CD14-positive monocyte (primary cell): ENCODE results near the gene CDH4. TPM values are rescaled to one million over a fixed set of nuclear protein-coding genes. Genes with fewer than 3 reads are reported as not detected.

Source experiments
- DNase-seq, 3 donors: peaks; one replicate each; pipeline ENCODE4 v3.0.0-alpha.2; 2011 to 2022
- H2AFZ ChIP-seq: 2 replicates; pipeline ENCODE4 v1.6.0; 2012; ENCODE audit warnings: mild to moderate bottlenecking, low read depth, low read length, inconsistent platforms; ENCODE audit not compliant: insufficient read depth, poor library complexity, severe bottlenecking
- H3K27ac ChIP-seq, 2 donors: 1 replicate in 1 of 2; 2 replicates in 1 of 2; pipeline ENCODE4 v1.5.1; 2012 to 2013; ENCODE audit warnings: low read length in 2 of 2, control low read depth in 1 of 2, inconsistent platforms in 1 of 2, low read depth in 1 of 2, mild to moderate bottlenecking in 1 of 2
- H3K27me3 ChIP-seq, 2 donors: one replicate each; pipeline versions ENCODE4 v1.6.0 to v1.6.1; 2011 to 2013; ENCODE audit warnings: low read length in 2 of 2; ENCODE audit not compliant: control insufficient read depth in 2 of 2, insufficient read depth in 2 of 2
- H3K36me3 ChIP-seq, 2 donors: replicated peaks in 1 of 2; 1 replicate in 1 of 2; 2 replicates in 1 of 2; pipeline versions ENCODE4 v1.5.1 to v1.6.1; 2012 to 2013; ENCODE audit warnings: low read length in 2 of 2, control low read depth in 1 of 2, inconsistent platforms in 1 of 2, mild to moderate bottlenecking in 1 of 2; ENCODE audit not compliant: insufficient read depth in 2 of 2, control insufficient read depth in 1 of 2
- H3K4me1 ChIP-seq, 2 donors: 1 replicate in 1 of 2; 2 replicates in 1 of 2; pipeline versions ENCODE4 v1.5.1 to v1.6.1; 2012 to 2013; ENCODE audit warnings: low read length in 2 of 2, control low read depth in 1 of 2, inconsistent platforms in 1 of 2, mild to moderate bottlenecking in 1 of 2, moderate library complexity in 1 of 2; ENCODE audit not compliant: insufficient read depth in 2 of 2, control insufficient read depth in 1 of 2
- H3K4me2 ChIP-seq: replicated peaks from 2 replicates; pipeline ENCODE3; 2012; ENCODE audit warnings: low read length, moderate library complexity, mild to moderate bottlenecking; ENCODE audit not compliant: poor library complexity, severe bottlenecking; ENCODE audit errors: extremely low read depth
- H3K4me3 ChIP-seq, 3 experiments: fragments of 200-600 bp in 1 of 3; sonication (generic) in 1 of 3; replicated peaks in 1 of 3; 1 replicate in 2 of 3; 2 replicates in 1 of 3; pipeline ENCODE4 v1.5.1; 2011 to 2013; ENCODE audit warnings: low read length in 3 of 3, mild to moderate bottlenecking in 3 of 3, control low read depth in 2 of 3, low read depth in 2 of 3, inconsistent platforms in 1 of 3, moderate library complexity in 1 of 3
- H3K79me2 ChIP-seq: 2 replicates; pipeline ENCODE4 v1.6.0; 2012; ENCODE audit warnings: mild to moderate bottlenecking, control low read depth, inconsistent platforms, low read length, moderate library complexity; ENCODE audit not compliant: insufficient read depth
- H3K9ac ChIP-seq: 2 replicates; pipeline ENCODE4 v1.6.0; 2017; ENCODE audit warnings: low read length, mild to moderate bottlenecking; ENCODE audit not compliant: insufficient read depth, poor library complexity, severe bottlenecking
- H3K9me3 ChIP-seq, 2 donors: replicated peaks in 1 of 2; 1 replicate in 1 of 2; 2 replicates in 1 of 2; pipeline versions ENCODE4 v1.5.1 to v1.6.1; 2012 to 2013; ENCODE audit warnings: low read length in 2 of 2, control low read depth in 1 of 2; ENCODE audit not compliant: control insufficient read depth in 1 of 2, insufficient read depth in 1 of 2
- H4K20me1 ChIP-seq: 2 replicates; pipeline ENCODE4 v1.6.0; 2012; ENCODE audit warnings: mild to moderate bottlenecking, low read length, control low read depth, moderate library complexity; ENCODE audit not compliant: insufficient read depth
- H3K27ac Mint-ChIP-seq, 7 donors: one replicate each; pipeline ENCODE4 v1.8.0; 2020; ENCODE audit warnings: mild to moderate bottlenecking in 7 of 7, mixed read lengths in 7 of 7, moderate library complexity in 6 of 7, inconsistent platforms in 2 of 7
- H3K27me3 Mint-ChIP-seq, 3 donors: one replicate each; pipeline ENCODE4 v1.8.0; 2021 to 2022; ENCODE audit warnings: low read depth in 3 of 3, mild to moderate bottlenecking in 3 of 3, mixed read lengths in 3 of 3, moderate library complexity in 3 of 3, inconsistent platforms in 1 of 3
- H3K36me3 Mint-ChIP-seq, 2 donors: one replicate each; pipeline ENCODE4 v1.8.0; 2020; ENCODE audit warnings: mixed read lengths in 2 of 2, inconsistent platforms in 1 of 2, mild to moderate bottlenecking in 1 of 2
- H3K4me1 Mint-ChIP-seq: one replicate; pipeline ENCODE4 v1.8.0; 2020; ENCODE audit warnings: mild to moderate bottlenecking, mixed read lengths
- H3K4me3 Mint-ChIP-seq, 2 donors: one replicate each; pipeline ENCODE4 v1.8.0; 2020; ENCODE audit warnings: mild to moderate bottlenecking in 2 of 2, mixed read lengths in 2 of 2, moderate library complexity in 1 of 2
- H3K9me3 Mint-ChIP-seq, 7 donors: one replicate each; pipeline ENCODE4 v1.8.0; 2020 to 2022; ENCODE audit warnings: mixed read lengths in 7 of 7, mild to moderate bottlenecking in 6 of 7, moderate library complexity in 6 of 7, inconsistent platforms in 2 of 7
- CTCF ChIP-seq: fragments of 200-600 bp; IDR thresholded peaks from one replicate; pipeline ENCODE4 v1.8.0; 2022; ENCODE audit warnings: antibody characterized with exemption, mild to moderate bottlenecking
- WGBS: methylation state at CpG from one replicate; pipeline ENCODE4 v1.1.5; 2013; ENCODE audit warnings: missing lambda C conversion rate; ENCODE audit not compliant: insufficient coverage; 5-methylcytosine and 5-hydroxymethylcytosine counted together
- intact Hi-C, 2 donors: fragments of 100-400 bp; cut with micrococcal nuclease; formaldehyde crosslinking; loops; one replicate each; pipeline versions ENCODE4 v1.15.0 to v1.15.1; 2023
- polyA plus RNA-seq, 3 donors: library from polyadenylated mRNA; depleted of rRNA in 1 of 3; unstranded in 2 of 3; stranded (reverse) in 1 of 3; fragments of 300-500 nt in 2 of 3; fragments of >200 nt in 1 of 3; fragmentation: Illumina TruSeq in 2 of 3; gene quantifications; 1 replicate in 2 of 3; 2 replicates in 1 of 3; pipeline ENCODE4 v1.2.3, GENCODE V29; 2012 to 2021

Gene CDH4
- polyA plus RNA-seq, 3 donors, result not detected

- Histone ChIP-seq H3K27ac (no peak overlapping the region), H3K4me1 (no peaks in the 10 kb centered on the region), H2AFZ (no peak overlapping the region), H3K9me3 (peaks cover 24 to 88% of the 10 kb centered on the region in 2 donors), H3K27me3 (no peaks in the 10 kb centered on the region), H3K79me2 (no peaks in the 10 kb centered on the region), H3K9ac (no peak overlapping the region), H3K4me3 (no peak overlapping the region), H3K36me3 (no peaks in the 10 kb centered on the region), H3K4me2 (no peak overlapping the region), H4K20me1 (no peaks in the 10 kb centered on the region)
- Mint-ChIP-seq H3K4me3 (no peak overlapping the region), H3K9me3 (peaks cover 10 to 69% (median 63%) of the 10 kb centered on the region in 7 donors), H3K36me3 (no peaks in the 10 kb centered on the region), H3K27me3 (peaks cover 2% of the 10 kb centered on the region in 3 donors), H3K4me1 (no peaks in the 10 kb centered on the region), H3K27ac (no peak overlapping the region)
- TF ChIP-seq CTCF, result no peak
- DNase-seq, result no peak
- WGBS, result 93% methylated on average over 15 of the region's 24 CpGs
- intact Hi-C loops, result no loop called here
Measured at GRCh38 chr20:61777773-61778494, 525.9 kb downstream of the CDH4 start.

GRCh38 chr20:61778495-61778863 is 526.4 kb downstream of the CDH4 start:
- Histone ChIP-seq H2AFZ (no peak overlapping the region), H3K9ac (no peak overlapping the region), H3K4me1 (no peaks in the 10 kb centered on the region), H3K9me3 (peaks cover 20 to 86% of the 10 kb centered on the region in 2 donors), H3K4me3 (no peak overlapping the region), H3K27ac (no peak overlapping the region), H3K4me2 (no peak overlapping the region), H3K36me3 (no peaks in the 10 kb centered on the region), H3K79me2 (no peaks in the 10 kb centered on the region), H3K27me3 (no peaks in the 10 kb centered on the region), H4K20me1 (no peaks in the 10 kb centered on the region)
- Mint-ChIP-seq H3K27ac (no peak overlapping the region), H3K4me1 (no peaks in the 10 kb centered on the region), H3K9me3 (peaks cover 10 to 68% (median 61%) of the 10 kb centered on the region in 7 donors), H3K27me3 (peaks cover 0 to 2% (median 2%) of the 10 kb centered on the region in 3 donors), H3K36me3 (no peaks in the 10 kb centered on the region), H3K4me3 (no peak overlapping the region)
- DNase-seq, result no peak
- no peak for TF ChIP-seq CTCF
- 92% methylated on average over 4 of the region's 8 CpGs for WGBS
- intact Hi-C loops, result no loop called here
